NCI-H82 treated with DMSO at 0.1 percent for 48 hours (cell line): ENCODE results near the gene KIAA0232.

Experiments
- DNase-seq: peaks from one replicate; lab custom pipeline; 2025; ENCODE audit not compliant: unreplicated experiment; lab: John Stamatoyannopoulos, UW

Gene KIAA0232

DNA sequence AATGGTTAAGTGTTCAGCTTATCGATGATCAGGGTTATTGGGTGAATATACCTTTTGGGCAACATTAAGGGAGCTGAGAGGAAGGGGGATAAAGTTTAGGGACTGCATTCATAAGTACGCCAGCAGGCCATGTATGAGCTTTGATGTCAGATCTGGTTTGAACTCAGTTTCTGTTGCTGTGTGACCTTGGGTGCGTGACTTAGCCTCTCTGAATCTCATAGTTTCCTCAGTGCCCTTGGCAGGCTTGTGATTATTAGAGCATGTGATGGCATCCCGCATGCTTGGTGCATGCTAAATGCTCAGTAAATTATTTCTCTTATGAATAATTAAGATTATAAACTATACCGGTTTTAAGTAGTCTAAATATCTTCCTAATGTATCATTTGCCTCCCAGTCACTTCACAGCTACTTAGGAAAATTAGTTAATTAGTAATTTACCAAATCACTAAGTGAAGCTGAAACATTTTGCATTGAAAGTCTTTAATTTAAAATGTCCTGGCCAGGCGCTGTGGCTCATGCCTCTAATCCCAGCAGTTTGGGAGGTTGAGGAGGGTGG lies 130.9 kb downstream of the KIAA0232 start:
- DNase-seq: no peak

DNA sequence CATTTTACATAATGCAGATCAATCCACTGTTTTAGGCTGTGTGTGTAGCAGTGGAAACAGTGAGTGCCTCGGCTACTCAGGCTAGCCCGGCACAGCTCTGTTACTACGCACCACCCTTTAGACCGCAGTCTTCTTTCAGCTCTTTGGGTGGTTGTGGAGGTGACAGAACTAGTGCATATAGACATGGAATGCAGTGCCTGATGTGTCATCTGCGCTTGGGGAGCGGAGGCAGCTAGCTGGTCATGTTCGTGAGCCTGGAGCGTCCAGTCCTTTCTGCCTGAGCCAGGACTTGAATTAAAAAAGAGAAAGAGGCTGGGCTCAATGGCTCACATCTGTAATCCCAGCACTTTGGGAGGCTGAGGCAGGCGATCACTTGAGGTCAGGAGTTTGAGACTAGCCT lies 131.9 kb downstream of the KIAA0232 start:
- no peak for DNase-seq

DNA sequence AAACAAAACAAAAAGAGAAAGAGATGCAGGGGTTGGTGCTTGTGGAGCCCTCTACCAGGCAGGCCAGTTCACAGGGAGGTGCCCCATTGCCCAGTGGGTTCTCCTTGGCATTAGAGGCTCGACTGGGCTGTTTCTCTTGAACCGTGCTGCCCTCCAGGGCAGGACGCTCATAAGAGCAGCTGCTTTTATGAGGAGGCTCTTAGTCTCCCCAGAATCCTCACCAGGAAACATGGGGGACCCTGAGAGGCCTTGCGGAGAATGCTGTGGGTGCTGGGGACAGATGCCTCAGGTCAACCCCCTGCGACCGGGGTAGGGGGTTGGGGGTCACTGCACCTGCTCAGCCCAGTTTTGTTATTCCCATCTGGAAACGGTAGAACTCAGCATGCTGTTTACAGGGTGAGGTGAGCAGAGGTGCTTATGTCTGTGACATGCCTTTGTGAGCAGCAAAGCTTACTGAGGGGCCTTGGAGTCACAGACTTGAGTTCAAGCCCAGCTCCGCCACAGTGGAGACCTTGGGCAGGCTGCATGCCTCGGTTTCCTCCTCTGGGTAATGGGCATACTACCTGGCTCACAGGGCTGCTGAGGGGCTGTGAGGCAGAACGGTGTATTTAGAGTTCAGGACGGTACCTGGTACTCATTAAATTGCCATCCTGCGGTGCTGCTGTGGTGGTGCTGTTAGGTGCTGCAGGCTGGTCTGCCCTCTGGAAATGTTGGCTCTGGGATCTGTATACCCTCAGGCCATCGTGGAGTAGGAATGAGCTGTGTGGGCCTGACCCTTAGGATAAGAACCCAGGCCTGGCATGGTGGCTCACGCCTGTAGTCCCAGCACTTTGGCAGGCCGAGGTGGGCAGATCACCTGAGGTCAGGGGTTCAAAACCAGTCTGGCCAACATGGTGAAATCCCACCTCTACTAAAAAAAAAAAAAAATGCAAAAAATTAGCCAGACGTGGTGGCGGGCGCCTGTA lies 132.8 kb downstream of the KIAA0232 start:
- no peak for DNase-seq

DNA sequence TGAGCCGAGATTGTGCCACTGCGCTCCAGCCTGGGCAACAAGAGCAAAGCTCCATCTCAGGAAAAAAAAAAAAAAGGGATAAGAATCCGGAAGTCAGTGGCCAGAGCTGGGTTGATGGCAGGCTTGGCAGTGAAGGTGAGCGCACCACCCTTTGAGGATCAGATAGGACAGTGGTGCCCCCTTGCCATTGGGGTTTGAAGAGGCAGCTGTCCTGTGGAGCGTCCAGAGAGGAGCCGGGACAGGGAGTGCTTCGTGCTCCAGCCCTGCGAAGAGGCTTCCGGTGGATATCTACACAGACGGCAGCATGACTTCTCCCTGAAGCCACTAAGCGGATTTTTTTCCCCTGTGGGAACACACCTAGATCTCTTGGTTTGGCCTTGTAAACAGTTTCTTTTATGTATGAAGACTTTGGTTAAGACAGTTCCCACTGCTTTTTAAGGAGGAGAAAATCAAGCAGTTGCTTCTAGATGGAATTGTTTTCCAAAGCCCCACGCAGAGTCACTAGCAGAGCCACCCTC lies 133.6 kb downstream of the KIAA0232 start:
- DNase-seq: no peak

DNA sequence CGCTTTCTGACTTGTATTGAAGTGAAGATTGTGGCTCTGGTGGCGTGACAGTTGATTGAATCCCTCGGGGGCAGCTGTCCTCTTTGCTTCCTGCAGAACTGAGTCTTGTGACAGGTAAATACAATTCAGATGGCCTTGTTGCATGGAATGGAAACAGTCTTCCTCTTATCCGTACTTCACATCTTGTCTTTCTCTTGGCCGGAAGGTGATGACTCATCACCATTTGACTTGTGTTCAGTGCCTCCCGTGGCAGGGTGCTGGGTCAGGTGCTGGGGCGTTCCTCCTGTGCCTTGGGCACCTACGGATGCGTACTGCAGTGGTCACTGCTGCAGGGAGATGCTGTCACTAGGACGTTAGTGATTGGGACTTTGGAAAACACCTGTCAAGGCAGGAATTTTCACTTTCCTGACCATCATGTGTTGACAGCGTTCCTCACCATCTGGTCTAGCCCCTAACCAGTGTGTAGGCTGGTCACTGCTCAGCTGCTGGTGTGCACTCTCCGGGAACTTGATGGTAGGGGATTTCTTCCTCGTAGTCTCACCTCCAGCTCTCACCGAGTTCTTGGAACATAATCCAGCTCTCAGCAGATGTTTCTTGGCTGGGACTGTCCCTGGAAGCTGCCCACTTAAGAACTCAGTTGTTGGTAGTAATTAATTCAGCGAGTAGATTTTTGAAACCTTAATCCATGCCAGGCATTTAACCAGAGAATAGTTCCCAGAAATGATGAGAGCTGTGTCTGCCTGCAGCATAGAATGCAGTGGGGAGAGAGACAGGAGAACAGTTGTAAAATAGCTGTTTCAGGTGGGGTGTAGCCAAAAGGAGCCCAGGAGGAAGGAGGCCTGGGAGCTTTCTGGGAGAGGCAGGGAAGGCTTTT lies 134.3 kb downstream of the KIAA0232 start:
- peak; percentile 33 for DNase-seq

DNA sequence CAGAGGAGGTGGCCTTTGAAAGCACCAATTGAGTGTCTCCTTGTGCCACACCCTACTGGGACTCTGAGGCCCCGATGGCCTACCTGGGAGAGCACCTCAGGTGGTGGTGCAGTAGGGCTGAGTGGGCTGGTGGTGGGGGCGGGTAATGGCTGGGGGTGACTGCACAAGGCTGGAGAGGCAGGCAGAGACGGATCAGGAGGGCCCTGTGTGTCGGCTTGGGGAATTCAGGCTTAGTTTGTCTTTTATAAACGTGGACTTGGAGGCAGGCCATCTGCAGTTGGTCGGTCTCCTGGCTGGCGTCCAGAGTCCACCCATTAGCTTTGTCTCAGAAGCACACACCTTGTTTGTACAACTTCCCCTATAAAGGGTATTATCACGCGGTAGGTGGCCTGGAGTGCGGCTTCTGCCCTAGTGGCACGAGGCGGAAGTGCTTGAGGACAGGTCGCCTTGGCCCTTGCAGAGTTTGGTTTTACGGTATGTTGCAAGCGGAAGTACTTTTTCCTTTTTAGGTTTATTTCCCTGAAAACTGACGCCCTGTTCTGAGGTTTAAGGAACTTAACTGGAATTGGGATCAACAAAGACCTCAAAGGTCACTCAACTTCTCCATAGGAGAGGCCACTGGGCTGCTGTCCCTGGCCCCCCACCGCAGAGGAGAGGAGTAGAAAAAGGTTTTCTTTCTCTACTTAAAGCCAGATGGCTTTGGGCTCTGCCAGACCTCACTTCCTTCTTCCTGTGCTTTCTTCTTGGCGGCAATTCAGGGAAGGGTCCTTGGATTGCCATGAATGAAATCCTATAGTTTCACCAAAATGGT lies 135.1 kb downstream of the KIAA0232 start:
- DNase-seq: no peak

DNA sequence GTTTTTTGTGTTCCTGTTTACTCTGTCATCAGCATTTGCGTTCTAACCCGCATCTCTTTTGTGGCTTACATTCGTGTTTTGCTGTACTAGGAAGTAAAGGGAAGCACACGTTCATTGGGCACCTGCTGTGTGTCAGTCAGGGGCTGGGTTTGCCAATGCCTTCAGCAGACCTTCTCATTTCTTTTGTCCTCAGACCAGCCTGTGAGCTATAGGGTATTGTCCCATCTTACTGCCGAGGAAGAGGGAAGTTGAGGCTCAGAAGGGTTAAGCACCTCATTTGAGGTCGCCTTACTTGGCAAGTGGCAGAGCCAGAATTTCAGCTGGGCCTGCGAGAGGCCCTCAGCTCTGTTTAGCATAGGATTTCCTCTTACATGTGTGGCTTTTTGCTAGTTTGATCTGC lies 135.8 kb downstream of the KIAA0232 start:
- no peak for DNase-seq

DNA sequence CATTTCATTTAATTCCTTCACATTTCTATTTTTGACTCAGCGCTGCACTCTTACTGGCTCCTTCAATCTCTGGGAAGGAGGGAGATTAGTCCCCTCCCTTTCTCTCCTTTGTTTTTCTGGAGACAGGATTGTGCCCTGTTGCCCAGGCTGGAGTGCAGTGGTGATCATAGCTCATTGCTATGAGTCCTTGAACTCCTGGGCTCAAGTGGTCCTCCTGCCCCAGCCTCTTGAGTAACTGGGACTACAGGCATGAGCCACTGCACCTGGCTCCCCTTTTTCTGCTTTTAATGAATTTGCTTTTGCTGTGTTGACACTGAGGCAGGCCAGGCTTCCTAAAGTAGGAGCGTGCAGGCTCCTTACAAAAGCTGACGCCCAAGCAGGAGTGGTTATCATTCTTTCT lies 137.6 kb downstream of the KIAA0232 start:
- no peak for DNase-seq

DNA sequence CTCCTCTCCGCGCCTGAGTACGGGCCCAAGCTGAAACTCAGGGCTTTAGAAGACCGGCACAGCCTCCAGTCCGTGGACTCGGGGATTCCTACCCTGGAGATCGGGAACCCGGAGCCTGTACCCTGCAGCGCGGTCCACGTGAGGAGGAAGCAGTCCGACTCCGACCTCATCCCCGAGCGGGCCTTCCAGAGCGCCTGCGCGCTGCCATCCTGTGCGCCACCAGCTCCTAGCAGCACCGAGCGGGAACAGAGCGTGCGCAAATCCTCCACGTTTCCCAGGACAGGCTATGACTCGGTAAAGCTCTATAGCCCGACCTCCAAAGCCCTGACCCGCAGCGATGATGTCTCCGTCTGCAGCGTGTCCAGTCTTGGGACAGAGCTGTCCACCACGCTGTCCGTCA lies 141.0 kb downstream of the KIAA0232 start:
- DNase-seq: no peak

DNA sequence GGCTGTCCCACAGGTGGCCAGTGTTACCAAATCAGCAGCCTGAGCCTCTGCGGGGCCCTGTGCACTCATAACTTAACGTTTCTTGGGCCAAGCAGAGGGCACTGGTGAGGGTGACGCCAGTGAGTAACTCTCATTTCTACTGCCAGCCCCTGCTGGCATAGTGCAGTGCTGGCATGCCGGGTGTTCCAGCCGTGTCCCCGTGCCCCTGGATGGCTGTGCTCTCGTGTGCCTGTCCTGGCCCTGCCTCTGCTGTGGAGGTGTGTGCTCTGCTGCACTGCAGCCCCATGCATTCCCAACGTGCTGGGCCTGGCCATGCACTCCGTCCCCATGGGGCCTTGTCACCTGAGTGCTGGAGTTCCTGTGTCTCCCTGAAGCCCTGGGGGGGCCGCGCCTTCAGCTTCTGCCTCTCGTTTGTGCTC lies 141.8 kb downstream of the KIAA0232 start:
- no peak for DNase-seq

DNA sequence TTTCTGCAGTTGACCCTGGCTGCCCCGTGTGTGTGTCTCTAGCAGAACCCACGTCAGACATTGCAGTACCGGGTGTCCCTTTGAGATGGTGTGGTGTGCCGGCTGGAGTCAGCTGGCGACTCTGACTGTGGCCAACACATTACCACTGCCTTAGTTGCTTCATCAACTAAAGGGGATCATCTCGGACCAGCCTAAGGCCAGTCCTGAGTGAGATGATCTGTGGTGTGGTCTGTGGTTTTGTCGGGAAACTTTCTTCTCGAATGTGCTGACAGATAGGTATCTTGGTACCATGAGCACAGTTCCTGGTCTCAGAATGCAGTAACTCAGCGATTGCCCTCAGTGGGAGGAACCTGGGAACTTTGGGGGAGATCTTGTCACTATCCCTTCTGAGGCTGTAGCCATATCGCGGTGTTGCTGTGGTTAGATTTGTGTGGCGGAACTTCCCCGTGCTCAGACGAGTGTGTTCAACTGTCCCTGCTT lies 142.9 kb downstream of the KIAA0232 start:
- no peak for DNase-seq

DNA sequence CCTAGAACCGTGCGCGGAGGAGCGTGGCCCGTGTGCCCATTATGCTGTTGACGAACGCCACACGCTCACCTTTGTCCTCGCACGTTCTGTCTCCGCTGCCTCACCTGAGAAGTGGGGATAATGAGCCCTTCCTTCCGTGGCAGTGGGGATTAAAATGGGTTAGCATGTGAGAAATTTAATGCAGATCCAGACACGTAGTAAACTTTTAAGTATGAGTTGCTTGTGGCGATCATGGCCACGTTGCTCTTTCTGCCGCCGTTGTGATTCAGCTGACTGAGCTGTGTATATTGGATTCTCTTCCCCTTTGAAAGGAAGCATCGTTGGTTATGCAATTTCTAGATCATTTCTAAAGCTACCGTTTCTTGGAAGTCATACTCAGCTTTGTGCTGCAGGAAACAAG lies 143.6 kb downstream of the KIAA0232 start:
- no peak for DNase-seq

DNA sequence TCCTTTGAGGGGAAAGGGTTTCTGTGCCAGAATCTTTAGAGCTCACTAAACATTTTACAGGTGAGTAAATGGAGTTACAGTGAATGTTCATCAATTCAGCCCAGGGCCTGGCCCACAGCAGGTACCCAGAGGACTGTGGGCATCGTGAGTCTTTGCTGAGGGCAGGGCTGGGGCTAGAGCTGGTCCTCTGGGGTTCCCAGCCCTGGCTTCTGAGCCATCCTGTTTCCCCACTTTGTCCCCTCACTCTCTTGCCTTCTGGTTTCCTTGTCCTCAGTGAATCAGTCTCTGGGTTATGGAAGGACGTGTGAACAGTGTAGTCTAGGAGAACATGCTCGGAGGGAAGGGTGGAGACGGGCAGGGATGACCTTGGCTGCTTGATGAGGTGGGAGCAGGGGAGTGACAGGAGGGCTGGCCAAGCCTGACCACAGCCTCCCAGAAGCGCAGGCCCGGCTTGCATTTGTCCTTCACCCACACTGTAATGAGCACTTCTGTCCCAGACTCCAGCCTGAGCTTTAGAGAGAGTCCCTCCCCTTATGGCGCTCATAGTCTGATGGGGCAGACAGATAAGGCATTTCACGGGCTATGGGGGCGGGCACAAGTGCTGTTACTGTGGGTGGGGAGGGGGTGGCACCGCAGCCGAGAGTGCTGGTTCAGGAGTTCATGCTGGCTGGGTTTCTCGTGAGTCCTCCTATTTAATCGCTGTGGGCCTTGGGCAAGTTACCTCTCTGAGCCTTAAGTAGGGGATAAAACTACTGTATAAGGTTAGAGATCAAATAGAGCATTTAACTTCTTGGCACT lies 144.4 kb downstream of the KIAA0232 start:
- no peak for DNase-seq

DNA sequence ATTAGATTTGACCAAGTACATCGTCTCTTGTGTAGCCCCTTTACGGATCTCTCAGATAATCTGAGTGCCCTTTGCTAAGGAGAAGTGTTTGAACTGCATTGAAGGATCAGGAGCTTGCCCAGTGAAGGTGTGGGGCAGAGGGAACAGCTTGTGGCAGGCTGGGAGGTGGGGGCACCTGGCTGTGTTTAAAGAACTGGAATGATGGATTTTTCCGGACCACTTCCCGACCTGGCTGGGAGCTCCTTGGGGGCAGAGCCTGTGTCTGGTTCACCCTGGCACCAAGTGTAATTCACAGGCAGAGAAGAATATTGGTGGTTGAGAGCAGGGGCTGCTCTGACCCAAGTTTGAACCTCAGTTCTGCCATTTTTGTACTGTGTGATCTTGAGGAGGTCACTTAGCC lies 145.6 kb downstream of the KIAA0232 start:
- DNase-seq: no peak

DNA sequence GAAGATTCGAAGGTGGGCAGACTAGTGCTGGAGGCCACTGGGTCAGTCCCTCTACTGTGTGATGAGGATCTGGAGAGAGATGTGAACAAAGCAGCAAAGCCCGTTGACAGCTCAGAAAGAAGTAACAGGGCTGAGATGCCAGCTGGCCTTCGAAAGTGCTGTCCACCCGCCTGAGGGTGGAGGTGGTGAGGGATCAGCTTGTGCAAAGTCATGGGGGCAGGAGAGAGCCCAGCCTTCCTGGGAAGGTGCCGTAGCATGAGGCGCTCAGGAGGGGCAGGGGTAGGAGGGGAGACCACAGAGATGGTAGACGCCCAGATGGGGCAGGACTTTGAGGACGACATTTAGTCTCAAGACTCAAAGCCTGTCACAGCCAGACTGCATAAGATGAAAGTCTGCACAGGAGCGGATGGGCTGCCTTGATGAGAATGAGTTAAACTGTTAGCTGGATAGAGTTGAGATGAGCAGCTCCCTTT lies 146.8 kb downstream of the KIAA0232 start:
- DNase-seq: no peak

DNA sequence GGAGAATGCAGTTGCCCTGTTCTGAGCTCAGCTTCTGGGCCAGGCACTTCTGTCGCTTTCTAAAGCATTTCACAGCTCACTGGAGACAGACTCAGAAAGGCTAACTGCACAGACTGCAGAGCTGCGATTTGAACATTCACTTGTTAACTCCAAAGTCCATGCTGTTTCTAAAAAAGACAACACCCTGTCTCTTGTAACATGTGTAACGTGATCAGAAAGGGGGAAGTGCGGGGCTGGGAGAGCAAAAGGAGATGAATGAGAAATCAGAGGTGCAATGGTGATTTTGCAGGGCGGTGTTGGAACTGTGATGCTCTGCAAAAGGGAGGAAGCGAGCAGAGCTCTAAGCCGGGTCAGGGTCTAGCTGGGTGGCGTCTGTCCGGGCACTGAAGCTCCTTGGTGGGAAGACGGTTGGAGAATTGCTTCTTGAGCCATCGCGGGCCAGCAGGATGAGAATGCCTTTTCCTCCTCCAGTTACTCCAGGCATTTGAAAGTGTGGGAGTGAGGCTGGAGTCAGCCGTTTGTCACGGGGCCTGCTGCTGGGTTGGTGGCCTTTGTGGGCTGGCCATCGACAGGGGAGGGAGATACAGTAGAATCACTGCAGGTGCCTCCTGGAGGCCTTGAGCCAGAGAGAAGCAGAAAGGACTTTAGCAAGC lies 147.4 kb downstream of the KIAA0232 start:
- no peak for DNase-seq

DNA sequence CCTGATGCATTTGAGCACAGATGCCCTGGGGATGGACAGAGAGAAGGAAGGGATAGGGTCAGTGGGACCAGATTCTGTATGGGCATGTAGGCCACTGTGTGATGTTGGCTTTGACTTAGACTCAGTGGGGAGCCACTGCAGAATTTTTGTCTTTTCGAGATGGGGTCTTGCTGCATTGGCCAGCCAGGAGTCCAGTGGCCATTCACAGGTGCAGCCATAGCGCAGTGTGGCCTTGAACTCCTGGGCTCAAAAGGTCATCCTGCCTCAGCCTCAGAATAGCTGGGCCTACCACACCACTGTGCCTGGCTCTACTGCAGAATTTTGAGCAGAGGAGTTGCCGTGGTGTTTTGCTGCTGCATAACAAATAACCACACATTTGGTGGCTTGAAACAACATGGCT lies 149.9 kb downstream of the KIAA0232 start:
- DNase-seq: no peak

DNA sequence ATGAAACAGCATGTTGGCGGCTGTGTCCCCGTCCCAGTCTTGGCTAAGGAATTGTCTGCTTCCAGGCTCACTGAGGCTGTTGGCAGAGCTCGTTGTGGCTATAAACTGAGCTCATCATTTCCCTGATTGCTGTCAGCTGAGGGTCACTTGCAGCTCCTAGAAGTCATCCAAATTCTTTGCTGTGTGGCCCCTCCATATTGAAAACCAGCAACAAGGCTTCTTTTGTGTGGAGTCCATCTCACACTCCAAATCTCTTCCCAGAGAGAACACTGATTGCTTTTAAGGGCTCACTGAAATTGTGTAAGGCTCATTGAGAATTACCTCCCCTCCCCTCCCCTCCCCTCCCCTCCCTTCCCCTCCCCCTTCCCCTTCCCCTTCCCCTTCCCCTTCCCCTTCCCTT lies 150.4 kb downstream of the KIAA0232 start:
- DNase-seq: no peak
